ENCODE results near the gene BRPF1.
A peak's percentile ranks its signal among the peaks of the same experiment; 100 is the strongest.

Gene BRPF1

GRCh38 chr3:9715136-9715535 lies 16.4 kb upstream of the BRPF1 start:
- no peak overlapping the region for H3K27ac Mint-ChIP-seq
- DNase-seq (ENCODE audit: low spot score in 2 of 2) (no peak), ATAC-seq (ENCODE audit: low read depth) (no peak)
- no peaks in the 10 kb centered on the region for H3K9me3 Mint-ChIP-seq
- peaks cover 4% of the 10 kb centered on the region for H3K36me3 Mint-ChIP-seq
- no peaks in the 10 kb centered on the region for H3K4me1 Mint-ChIP-seq
- no peak overlapping the region for H3K4me3 Mint-ChIP-seq
- peaks cover 13% of the 10 kb centered on the region for H3K27me3 Mint-ChIP-seq

- no peak overlapping the region for H3K4me3 Mint-ChIP-seq
- H3K9me3 Mint-ChIP-seq, result no peaks in the 10 kb centered on the region
- no peaks in the 10 kb centered on the region for H3K4me1 Mint-ChIP-seq
- DNase-seq (ENCODE audit: low spot score in 2 of 2) (no peak), ATAC-seq (ENCODE audit: low read depth) (no peak)
- H3K27me3 Mint-ChIP-seq, result peaks cover 13% of the 10 kb centered on the region
- H3K27ac Mint-ChIP-seq, result no peak overlapping the region
- H3K36me3 Mint-ChIP-seq, result peaks cover 4% of the 10 kb centered on the region
Measured at GRCh38 chr3:9715764-9716437, 15.6 kb upstream of the BRPF1 start.

GRCh38 chr3:9716801-9717555 lies 14.6 kb upstream of the BRPF1 start:
- Mint-ChIP-seq H3K27ac (no peak overlapping the region), H3K27me3 (peaks cover 13% of the 10 kb centered on the region), H3K9me3 (no peaks in the 10 kb centered on the region), H3K36me3 (peaks cover 4% of the 10 kb centered on the region), H3K4me1 (peaks cover 4% of the 10 kb centered on the region), H3K4me3 (no peak overlapping the region)
- ATAC-seq (ENCODE audit: low read depth), result no peak
- DNase-seq (ENCODE audit: low spot score in 2 of 2), result no peak

- Mint-ChIP-seq H3K4me1 (peaks cover 4% of the 10 kb centered on the region), H3K27me3 (peaks cover 13% of the 10 kb centered on the region), H3K4me3 (no peak overlapping the region), H3K9me3 (no peaks in the 10 kb centered on the region), H3K36me3 (peaks cover 4% of the 10 kb centered on the region), H3K27ac (no peak overlapping the region)
- DNase-seq (ENCODE audit: low spot score in 2 of 2) (no peak), ATAC-seq (ENCODE audit: low read depth) (no peak)
Measured at GRCh38 chr3:9717563-9717962, 14.0 kb upstream of the BRPF1 start.

GRCh38 chr3:9718118-9718517 lies 13.4 kb upstream of the BRPF1 start:
- no peak for ATAC-seq (ENCODE audit: low read depth)
- Mint-ChIP-seq H3K27ac (no peak overlapping the region), H3K9me3 (no peaks in the 10 kb centered on the region), H3K4me1 (peaks cover 4% of the 10 kb centered on the region), H3K4me3 (no peak overlapping the region), H3K27me3 (peaks cover 12% of the 10 kb centered on the region), H3K36me3 (peaks cover 3% of the 10 kb centered on the region)
- no peak for DNase-seq (ENCODE audit: low spot score in 2 of 2)

GRCh38 chr3:9721015-9721699 lies 10.4 kb upstream of the BRPF1 start:
- no peak overlapping the region for H3K4me3 Mint-ChIP-seq
- peaks cover 8% of the 10 kb centered on the region for H3K27me3 Mint-ChIP-seq
- DNase-seq (ENCODE audit: low spot score in 2 of 2), result no peak
- H3K9me3 Mint-ChIP-seq, result no peaks in the 10 kb centered on the region
- H3K27ac Mint-ChIP-seq, result no peak overlapping the region
- peaks cover 4% of the 10 kb centered on the region for H3K4me1 Mint-ChIP-seq
- H3K36me3 Mint-ChIP-seq, result no peaks in the 10 kb centered on the region
- ATAC-seq (ENCODE audit: low read depth), result peak; percentile 39

- H3K4me1 Mint-ChIP-seq, result peaks cover 4% of the 10 kb centered on the region
- H3K9me3 Mint-ChIP-seq, result no peaks in the 10 kb centered on the region
- peaks cover 8% of the 10 kb centered on the region for H3K27me3 Mint-ChIP-seq
- ATAC-seq (ENCODE audit: low read depth) (peak; percentile 55), DNase-seq (ENCODE audit: low spot score in 2 of 2) (no peak)
- no peak overlapping the region for H3K27ac Mint-ChIP-seq
- H3K4me3 Mint-ChIP-seq, result no peak overlapping the region
- H3K36me3 Mint-ChIP-seq, result no peaks in the 10 kb centered on the region
Measured at GRCh38 chr3:9721700-9722060, 9.9 kb upstream of the BRPF1 start.

- peaks cover 24% of the 10 kb centered on the region for H3K4me1 Mint-ChIP-seq
Measured at GRCh38 chr3:9725775-9726515, 5.6 kb upstream of the BRPF1 start.

GRCh38 chr3:9727041-9727595 lies 4.4 kb upstream of the BRPF1 start:
- DNase-seq (ENCODE audit: low spot score in 2 of 2), result peak; percentile 35 to 52
- no peaks in the 10 kb centered on the region for H3K36me3 Mint-ChIP-seq
- H3K9me3 Mint-ChIP-seq, result no peaks in the 10 kb centered on the region
- peak; percentile 26 for ATAC-seq (ENCODE audit: low read depth)
- H3K27me3 Mint-ChIP-seq, result peaks cover 1% of the 10 kb centered on the region
- peak overlapping the region; percentile 10 for H3K27ac Mint-ChIP-seq
- H3K4me3 Mint-ChIP-seq, result peak overlapping the region; percentile 71
- H3K4me1 Mint-ChIP-seq, result peaks cover 21% of the 10 kb centered on the region

More at GRCh38 chr3:9725775-9726515, 5.6 kb upstream of the BRPF1 start:
- Mint-ChIP-seq H3K4me3 (no peak overlapping the region), H3K9me3 (no peaks in the 10 kb centered on the region), H3K27me3 (peaks cover 1% of the 10 kb centered on the region), H3K36me3 (no peaks in the 10 kb centered on the region), H3K27ac (no peak overlapping the region)
- ATAC-seq (ENCODE audit: low read depth), result no peak
- DNase-seq (ENCODE audit: low spot score in 2 of 2), result no peak

GRCh38 chr3:9727743-9728142 lies 3.8 kb upstream of the BRPF1 start:
- Mint-ChIP-seq H3K4me3 (no peak overlapping the region), H3K4me1 (peaks cover 26% of the 10 kb centered on the region), H3K36me3 (no peaks in the 10 kb centered on the region), H3K9me3 (no peaks in the 10 kb centered on the region), H3K27ac (no peak overlapping the region), H3K27me3 (peaks cover under 1% of the 10 kb centered on the region)
- ATAC-seq (ENCODE audit: low read depth) (no peak), DNase-seq (ENCODE audit: low spot score in 2 of 2) (no peak)

GRCh38 chr3:9729419-9729818 lies 2.1 kb upstream of the BRPF1 start:
- H3K27ac Mint-ChIP-seq, result no peak overlapping the region
- DNase-seq (ENCODE audit: low spot score in 2 of 2), result no peak
- H3K36me3 Mint-ChIP-seq, result no peaks in the 10 kb centered on the region
- ATAC-seq (ENCODE audit: low read depth), result no peak
- peak overlapping the region; percentile 6 for H3K4me3 Mint-ChIP-seq
- H3K9me3 Mint-ChIP-seq, result no peaks in the 10 kb centered on the region
- H3K4me1 Mint-ChIP-seq, result peaks cover 35% of the 10 kb centered on the region
- H3K27me3 Mint-ChIP-seq, result no peaks in the 10 kb centered on the region

GRCh38 chr3:9730657-9731205 lies 804 bp upstream of the BRPF1 start:
- H3K27me3 Mint-ChIP-seq, result no peaks in the 10 kb centered on the region
- peak overlapping the region; percentile 99 for H3K4me3 Mint-ChIP-seq
- no peaks in the 10 kb centered on the region for H3K9me3 Mint-ChIP-seq
- DNase-seq (ENCODE audit: low spot score in 2 of 2) (no peak), ATAC-seq (ENCODE audit: low read depth) (peak; percentile 26)
- H3K36me3 Mint-ChIP-seq, result peaks cover 2% of the 10 kb centered on the region
- H3K27ac Mint-ChIP-seq, result peak overlapping the region; percentile 93
- H3K4me1 Mint-ChIP-seq, result peaks cover 35% of the 10 kb centered on the region

- Mint-ChIP-seq H3K27ac (peak overlapping the region; percentile 66), H3K36me3 (peaks cover 6% of the 10 kb centered on the region), H3K9me3 (no peaks in the 10 kb centered on the region), H3K27me3 (no peaks in the 10 kb centered on the region), H3K4me3 (peak overlapping the region; percentile 83), H3K4me1 (peaks cover 36% of the 10 kb centered on the region)
- ATAC-seq (ENCODE audit: low read depth), result no peak
- peak in 1 of 2 donors; percentile 22 for DNase-seq (ENCODE audit: low spot score in 2 of 2)
Measured at GRCh38 chr3:9732080-9732739, 675 bp downstream of the BRPF1 start.

Measured in memory B cell (primary cell).